Medulla oblongata (tissue), 1 donor: Measurements from ENCODE around the gene CCNT1.
A peak's percentile ranks its signal among the peaks of the same experiment; 100 is the strongest.
"Not testable (repeated sequence)": the region's sequence is repeated elsewhere in the genome, so short reads cannot be mapped to it uniquely, and the experiment has no call there.

Experiments used
- DNase-seq: peaks from one replicate; pipeline ENCODE4 v3.0.0-alpha.2; 2015; ENCODE audit errors: extremely low spot score

Gene CCNT1

DNA sequence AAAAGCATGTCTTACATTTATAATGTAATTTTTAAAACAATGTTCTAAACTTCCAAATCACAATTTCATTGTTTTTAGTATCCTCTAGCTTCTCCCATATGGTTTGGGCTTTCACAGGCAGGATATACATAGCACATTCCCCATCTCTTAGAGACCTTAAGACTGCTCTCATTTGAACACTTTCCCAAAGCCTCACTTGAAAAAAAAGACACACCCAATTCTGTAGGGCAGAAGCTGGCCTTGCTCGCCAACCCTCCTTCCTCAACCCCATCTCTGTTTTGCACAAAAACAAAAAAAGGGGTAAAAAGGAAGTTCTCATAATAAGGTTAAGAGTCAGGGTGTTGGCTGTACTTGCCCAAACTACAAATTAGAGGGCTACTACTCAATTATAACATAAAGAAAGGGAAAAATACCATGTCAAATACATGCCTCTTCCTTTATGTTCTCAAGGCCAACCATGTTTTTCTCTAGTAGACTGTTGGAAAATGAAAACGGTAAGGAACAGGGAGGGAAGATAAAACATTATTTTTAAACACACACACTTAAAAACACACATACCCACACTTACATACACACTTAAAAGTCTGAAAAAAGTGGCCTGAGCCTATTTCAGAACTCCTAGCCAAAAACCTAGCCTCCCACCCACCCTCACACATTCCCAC lies 24.6 kb downstream of the CCNT1 start:
- DNase-seq: no peak

DNA sequence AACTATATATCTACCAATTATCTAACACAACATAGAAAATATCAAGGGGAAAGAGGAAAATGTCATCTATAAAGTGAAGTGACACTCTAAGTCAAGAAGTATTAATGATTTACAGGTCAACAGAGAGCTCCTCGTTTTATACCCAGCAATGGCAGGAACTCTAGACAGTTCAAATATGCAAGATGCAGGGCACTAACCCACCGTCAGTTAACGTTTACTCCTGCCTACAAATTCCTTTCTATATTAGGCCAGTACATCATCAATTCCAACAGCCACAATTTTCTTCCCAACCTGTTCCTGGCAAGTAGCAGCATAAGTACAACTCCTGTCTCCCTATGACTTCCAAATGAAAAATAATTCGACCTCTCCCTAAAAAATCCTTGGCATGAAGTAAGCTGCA lies 25.5 kb downstream of the CCNT1 start:
- DNase-seq: no peak

DNA sequence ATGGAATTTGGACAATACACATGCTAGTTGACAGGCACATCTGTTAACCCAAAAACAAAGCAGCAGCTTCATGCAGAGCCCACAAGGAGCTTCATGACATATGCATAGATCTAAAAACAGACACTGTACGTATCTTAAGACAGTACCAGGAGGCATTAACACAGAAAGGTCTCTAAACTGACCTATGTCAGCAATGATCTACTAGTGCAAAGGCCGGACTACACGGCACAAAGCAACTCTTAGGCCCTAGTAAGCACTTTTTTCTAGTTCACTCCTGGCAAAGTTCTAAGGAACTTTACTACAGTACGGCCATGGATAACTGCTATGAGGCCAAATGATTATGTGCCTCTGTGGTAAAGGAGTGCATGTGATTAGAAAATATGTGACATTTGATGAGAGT lies 26.1 kb downstream of the CCNT1 start:
- DNase-seq: no peak

DNA sequence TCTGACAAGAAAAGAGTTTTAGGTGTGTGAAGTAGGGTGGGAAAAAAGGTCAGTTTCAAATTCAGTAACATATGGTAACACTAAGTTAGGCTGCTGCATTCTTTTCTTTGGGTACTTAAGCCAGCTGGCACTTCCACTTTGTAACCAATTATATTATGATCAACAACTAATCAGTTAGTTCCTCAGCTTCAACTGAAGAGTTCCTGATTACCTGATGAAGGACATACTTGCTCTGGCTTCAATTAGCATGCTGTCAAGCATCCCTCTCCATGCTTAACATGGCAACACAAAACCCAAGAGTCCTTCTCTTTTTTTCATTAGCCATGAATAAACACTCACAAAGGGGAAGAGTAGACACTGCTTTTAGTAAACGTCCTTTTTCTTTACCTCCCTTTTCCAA lies 27.7 kb downstream of the CCNT1 start:
- no peak for DNase-seq

DNA sequence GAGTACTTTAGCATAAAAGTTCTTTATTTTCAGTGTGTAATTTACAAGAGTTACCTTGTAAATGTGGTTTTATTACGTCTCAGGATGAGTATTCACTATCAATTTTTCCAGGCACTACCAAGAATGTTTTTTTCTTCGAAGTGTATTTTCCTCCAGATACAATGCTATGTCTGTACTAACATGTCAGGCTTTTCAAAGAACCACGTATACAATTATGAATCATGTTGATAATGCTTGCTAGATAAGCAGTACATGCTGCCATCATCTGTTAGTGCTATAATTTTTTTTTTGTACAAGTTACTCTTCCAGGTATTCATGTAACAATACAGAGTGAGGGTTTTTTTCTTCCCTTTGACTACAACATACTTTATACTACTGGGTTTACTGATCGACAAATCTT lies 28.9 kb downstream of the CCNT1 start:
- no peak for DNase-seq

DNA sequence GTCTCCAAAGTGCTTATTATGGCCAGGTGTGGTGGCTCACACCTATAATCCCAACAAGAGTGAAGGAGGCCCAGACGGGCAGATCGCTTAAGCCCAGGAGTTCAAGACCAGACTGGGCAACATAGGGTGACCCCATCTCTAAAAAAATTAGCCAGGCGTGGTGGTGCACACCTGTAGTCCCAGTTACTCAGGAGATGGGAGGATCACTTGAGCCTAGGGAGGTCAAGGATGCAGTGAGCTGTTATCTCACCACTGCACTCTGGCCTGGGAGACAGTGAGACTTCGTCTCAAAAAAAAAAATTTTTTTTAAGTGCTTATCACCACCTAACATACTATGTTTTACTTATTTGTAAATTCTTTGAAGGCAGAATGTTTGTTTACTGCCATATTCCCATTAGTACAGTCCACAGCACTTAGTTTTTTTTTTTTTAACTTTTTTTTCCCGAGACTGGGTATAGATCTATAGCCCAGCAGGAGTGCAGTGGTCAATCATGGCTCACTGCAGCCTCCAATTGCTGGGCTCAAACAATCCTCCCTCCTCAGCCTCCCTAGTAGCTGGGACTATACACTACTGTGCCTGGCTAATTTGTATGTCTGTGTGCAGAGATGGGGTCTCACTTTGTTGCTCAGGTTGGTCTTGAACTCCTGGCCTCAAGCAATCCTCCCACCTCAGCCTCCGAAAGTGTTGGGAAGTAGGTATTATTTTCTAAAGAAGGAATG lies 29.7 kb downstream of the CCNT1 start:
- no peak for DNase-seq

DNA sequence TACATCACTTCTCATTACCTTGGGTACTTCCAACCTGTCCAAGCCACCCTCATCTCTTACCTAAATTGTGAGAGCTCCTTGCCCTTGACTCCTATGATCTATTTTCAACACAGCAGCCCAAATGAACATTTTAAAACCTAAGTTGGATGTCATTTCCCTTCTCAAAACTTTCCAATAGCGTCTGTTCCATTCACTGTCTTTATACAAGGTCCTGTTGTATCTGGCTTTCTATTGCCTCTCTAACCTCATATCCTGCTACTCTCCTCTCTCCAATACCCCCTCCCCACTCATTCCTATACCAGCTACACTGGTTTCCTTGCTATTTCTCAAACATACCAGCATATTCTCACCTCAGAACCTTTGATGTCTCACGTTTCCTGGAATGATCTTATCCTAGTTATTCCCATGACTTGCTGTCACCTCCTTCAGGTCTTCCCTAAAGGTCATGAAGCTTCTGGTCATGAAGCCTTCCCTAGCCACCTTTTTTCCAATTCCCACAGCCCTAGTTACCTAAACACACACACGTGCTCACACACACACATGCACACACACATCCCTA lies 30.4 kb downstream of the CCNT1 start:
- DNase-seq: no peak

DNA sequence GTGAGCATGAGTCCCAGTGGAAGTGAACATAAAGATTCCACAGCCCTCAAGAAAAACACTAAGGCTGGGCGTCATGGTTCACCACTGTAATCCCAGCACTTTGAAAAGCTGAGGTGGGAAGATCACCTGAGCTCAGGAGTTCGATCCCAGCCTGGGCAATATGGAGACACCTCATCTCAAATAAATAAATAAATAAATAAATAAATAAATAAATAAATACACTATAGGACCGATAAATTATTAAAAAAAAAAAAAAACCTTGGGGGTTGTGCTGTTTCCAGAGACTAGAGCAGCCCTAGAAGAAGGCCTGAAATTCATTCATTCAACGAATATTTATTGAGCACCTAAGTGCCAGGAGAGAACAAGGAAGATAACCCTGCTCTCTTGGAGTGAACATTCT lies 33.0 kb downstream of the CCNT1 start:
- no peak for DNase-seq

DNA sequence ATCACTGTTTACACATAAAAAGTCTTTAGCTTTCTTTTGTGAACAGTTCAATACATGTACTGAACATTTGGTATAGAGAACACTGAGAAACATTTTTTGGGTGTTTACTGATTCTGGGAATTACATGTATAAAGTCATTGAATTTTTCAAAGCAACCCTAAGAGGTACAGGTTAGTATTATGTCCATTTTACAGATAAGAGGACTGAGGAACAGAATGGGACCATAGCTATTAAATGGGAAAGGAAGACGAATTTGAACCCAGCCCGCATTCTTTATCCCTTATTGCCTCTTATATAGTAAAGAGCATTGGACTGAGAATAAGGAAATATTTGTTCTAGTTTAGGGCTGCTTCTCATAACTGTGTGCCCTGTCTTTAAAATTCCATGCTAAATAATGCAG lies 33.6 kb downstream of the CCNT1 start:
- no peak for DNase-seq

DNA sequence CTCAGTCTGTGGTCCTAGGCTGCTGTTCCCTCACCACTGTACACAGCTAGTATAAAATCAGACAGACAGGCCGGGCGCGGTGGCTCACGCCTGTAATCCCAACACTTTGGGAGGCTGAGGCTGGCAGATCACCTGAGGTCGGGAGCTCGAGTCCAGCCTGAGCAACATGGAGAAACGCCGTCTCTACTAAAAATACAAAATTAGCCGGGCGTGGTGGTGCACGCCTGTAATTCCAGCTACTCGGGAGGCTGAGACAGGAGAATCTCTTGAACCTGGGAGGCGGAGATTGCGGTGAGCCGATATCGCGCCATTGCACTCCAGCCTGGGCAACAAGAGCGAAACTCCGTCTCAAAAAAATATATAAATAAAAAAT lies 34.0 kb downstream of the CCNT1 start:
- not testable (repeated sequence) for DNase-seq

DNA sequence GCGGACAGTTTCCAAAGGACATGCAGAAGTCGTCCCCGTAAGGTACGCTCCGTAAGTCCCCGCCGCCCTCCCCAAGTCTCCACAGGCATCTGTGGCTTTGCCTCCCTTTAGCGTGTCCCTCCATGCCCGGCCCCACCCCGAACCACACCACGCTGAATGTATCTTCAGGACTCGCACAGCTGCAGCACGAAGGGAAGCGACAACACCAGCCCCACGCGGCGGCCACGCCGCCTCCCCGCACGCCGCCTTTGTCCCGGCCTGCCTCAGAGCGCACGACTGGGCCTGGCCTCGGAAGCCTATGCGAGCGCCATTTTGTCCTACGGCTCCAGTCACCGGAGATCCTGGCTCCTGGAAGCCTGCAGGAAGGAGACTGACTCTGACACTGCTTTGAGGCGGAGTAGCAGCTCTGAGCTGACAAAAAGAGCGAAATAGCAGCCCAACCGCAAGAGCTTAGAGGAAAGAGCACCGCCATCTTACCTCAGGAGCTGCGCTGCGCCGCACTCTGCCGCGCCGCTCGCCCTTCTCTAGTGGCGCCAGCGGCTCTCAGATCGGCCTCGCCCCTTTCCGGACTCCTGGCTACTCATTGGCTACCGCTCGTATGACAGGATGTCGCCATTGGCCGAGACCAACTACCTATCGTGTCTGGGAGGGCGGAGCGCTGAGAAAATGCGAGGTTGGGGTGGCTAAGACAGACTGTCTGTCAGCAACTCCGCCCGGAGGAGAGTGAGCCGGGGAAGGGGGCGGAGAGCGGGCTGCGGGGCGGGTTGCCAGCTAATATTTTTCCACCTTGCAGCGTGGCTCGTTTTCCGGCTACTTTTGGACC lies 34.6 kb downstream of the CCNT1 start, which contains the start of gene KANSL2:
TSS of gene KANSL2 (minus strand) at position 529 of the 823 bp plus-strand sequence. CDS start 606 bp downstream, outside the sequence.
- peak; percentile 100 for DNase-seq

DNA sequence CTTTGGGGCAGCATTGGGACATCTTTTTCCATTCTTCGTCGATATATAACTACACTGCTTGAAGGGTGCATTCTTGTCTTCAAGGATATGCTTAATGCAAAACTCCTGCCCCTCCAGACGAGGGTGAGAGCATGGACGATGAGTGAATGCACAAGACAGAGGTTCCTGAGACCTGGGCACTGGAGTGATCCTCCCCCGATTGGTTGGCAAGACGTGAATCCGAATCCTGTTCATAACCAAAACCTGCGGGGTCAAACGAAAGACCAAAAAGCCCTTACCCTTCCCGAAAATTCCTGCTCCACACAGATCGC lies 35.2 kb downstream of the CCNT1 start:
- DNase-seq: peak; percentile 21

DNA sequence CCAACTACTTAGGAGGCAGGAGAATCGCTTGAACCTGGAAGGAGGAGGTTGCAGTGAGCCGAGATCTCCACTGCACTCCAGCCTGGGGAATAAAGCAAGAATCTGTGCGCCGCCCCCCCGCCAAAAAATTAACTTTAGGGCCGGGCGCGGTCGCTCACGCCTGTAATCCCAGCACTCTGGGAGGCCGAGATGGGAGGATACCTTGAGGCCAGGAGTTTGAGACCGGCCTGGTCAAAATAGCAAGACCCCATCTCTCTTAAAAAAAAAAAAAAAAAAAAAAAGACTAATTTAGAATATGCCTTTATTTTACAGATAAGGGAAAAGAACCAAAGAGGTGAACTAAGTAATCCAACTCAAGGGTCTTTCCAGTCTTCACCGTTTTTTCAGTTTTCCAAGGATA lies 35.6 kb downstream of the CCNT1 start:
- no peak for DNase-seq

DNA sequence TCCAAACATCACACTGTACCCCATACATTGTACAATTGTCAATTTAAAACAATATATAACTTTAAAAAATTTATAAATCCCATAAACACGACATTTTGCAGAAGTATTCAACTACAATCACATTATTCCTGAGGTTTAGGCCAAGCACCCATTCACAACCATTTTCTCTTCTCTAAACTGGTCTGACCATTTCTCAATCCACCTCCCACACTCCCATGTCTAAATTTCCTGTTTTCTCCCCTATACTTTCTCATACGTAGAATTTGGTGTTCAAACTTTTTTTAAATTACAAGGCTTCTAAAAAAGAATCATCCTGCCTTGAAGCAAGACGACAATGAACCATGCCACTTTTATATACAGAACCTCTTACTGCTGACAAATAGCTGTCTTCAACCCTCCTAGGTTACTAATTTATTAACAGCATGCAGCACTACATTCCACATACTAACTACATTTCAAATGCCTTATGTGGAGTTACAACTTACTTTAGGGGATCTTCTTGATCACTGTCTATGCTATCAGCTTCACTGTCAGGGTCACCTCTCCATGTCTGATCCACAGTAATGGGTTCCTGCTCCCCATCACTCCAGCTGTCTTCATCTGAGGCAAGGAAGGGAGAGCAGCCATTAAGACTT lies 37.8 kb downstream of the CCNT1 start:
- no peak for DNase-seq

DNA sequence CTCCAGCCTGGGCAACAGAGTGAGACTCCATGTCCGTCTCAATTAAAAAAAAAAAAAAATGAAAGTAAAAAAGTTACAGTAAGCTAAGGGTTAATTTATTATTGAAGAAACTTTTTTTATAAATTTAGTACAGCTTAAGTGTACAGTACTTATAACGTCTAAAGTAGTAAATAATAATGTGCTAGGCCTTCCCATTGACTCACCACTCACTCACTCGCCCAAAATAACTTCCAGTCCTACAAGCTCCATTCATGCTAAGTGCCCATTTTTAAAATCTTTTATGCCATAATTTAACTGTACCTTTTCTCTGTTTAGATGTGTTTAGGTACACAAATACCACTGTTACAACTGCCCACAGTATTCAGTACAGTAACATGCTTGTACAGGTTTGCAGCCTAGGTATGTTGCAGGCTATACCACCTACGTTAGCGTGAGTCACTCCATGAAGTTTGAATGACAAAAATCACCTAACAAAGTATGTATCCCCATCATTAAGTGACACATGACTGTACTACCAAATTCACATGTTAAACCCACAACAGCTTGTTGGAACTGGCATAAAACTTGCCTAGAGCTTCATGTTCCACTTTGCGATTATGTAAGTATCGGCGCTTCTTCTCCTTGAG lies 45.2 kb downstream of the CCNT1 start:
- no peak for DNase-seq

DNA sequence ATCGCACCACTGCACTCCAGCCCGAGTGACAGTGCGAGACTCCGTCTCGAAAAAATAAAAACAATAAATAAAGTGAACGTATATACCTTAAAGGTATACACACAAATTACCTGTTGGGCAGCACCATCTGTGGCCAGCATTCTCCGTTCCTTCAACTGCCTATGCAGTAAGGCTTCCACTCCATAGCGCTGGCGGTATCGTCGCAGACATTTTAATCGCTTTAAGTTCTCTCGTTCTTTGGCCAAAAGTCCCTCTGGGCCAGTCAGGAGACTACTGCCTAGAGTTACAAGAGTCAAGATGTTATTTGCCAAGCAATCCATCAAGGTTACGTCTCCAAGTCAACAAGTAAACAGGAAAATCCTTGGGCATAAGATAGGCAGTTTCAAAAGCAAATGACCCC lies 47.5 kb downstream of the CCNT1 start:
- no peak for DNase-seq

DNA sequence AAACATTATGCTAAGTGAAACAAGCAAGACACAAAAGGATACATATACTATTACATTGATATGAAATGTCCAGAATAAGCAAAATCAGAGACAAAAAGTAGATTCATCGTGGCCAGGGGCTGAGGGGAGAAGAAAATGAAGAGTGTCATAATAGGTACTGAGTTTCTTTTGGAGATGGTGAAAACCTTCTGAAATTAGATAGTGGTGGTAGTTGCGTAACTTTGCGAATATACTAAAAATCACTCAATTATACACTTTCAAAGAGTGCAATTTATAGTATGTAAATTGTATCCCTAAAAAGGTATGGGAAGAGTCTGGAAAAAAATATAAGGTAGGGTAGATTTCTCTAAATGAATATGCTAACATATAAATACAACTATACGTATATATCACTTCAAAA lies 56.6 kb downstream of the CCNT1 start:
- no peak for DNase-seq

DNA sequence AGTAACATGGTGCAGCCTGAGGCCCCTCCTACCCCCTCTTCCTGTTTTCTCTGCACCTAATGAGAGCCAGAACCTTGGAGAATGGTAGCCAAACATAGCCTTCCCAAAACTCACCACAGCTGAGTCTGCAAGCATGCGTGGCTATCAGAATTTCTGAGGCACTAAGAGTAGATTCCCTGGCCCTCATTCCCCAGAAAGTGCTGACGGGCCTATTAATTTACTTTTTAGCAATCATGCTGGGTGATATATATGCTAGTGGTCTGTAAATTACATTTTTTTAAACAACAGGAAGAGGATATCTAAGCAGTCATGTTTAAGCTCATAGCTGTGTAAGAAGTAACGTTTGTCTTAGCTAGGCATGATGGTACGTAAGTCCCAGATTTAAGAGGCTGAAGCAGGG lies 64.8 kb downstream of the CCNT1 start:
- no peak for DNase-seq

DNA sequence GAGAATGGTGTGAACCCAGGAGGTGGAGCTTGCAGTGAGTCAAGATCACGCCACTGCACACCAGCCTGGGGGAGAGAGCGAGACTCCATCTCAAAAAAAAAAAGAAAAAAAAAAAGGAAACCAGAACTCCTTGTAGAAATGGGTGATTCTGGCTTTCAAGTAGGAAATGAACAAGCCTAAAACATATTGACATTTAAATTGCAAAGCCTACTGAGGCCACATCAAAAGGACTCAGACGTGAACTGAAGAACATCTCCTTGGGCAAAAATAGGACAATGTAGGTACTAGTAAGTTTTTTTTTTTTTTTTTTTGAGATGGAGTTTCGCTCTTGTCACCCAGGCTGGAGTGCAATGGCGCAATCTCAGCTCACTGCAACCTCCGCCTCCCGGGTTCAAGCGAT lies 71.2 kb downstream of the CCNT1 start:
- DNase-seq: not testable (repeated sequence)

DNA sequence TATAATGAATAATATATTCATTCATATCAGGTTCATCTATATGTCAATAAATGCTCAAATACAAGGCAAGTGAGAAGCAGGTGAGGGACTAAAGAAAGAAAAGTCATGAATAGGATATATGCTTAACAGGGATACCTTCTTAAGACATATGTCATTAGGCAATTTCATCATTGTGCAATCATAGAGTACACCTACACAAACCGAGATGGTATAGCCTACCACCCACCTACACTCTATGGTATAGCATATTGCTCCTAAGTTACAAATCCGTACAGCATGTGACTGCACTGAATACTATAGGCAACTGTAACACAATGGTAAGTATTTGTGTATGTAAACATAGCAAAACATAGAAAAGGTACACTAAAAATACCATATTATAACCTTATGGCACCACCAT lies 73.5 kb downstream of the CCNT1 start:
- no peak for DNase-seq

DNA sequence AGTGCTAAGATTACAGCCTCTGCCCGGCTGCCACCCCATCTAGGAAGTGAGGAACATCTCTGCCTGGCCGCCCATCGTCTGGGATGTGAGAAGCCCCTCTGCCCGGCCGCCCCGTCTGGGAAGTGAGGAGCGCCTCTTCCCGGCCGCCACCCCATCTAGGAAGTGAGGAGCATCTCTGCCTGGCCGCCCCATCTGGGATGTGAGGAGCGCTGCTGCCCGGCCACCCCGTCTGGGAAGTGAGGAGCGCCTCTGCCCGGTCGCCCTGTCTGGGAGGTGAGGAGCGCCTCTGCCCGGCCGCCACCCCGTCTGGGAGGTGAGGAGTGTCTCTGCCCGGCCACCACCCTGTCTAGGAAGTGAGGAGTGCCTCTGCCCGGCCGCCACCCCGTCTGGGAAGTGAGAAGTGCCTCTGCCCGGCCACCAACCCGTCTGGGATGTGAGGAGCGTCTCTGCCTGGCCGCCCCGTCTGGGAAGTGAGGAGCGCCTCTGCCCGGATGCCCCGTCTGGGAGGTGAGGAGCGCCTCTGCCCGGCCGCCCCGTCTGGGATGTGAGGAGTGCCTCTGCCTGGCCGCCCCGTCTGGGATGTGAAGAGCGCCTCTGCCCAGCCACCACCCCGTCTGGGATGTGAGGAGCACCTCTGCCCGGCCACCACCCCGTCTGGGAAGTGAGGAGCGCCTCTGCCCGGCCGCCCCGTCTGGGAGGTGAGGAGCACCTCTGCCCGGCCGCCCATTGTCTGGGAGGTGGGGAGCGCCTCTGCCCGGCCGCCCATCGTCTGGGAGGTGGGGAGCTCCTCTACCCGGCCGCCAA lies 74.6 kb downstream of the CCNT1 start:
- DNase-seq: not testable (repeated sequence)
